HepG2 (cell line): ENCODE measurements around the gene CLIP2.

Experiments
- AHDC1 ChIP-seq: sonication (generic); formaldehyde crosslinking; IDR thresholded peaks from 2 replicates; pipeline ENCODE4 v1.5.1; 2020; ENCODE audit warnings: mild to moderate bottlenecking, missing genetic modification reagents, borderline replicate concordance
- BORCS8-MEF2B ChIP-seq: sonication (generic); formaldehyde crosslinking; IDR thresholded peaks from 2 replicates; pipeline ENCODE4 v1.8.0; 2022; ENCODE audit warnings: mild to moderate bottlenecking, missing genetic modification reagents
- CC2D1A ChIP-seq: sonication (generic); formaldehyde crosslinking; IDR thresholded peaks from 2 replicates; pipeline ENCODE4 v1.8.1; 2023; ENCODE audit warnings: mild to moderate bottlenecking, missing genetic modification reagents
- CTCF ChIP-seq: sonication (generic); formaldehyde crosslinking; IDR thresholded peaks from 2 replicates; pipeline ENCODE4 v1.5.0; 2020; ENCODE audit warnings: mild to moderate bottlenecking, missing genetic modification reagents, moderate library complexity
- HCFC1 ChIP-seq: fragments of 150-350 bp; IDR thresholded peaks from 2 replicates; pipeline ENCODE4 v1.6.1; 2014; ENCODE audit warnings: low read depth, low read length
- MBD4 ChIP-seq: IDR thresholded peaks from 2 replicates; pipeline ENCODE4 v1.6.1; 2012; ENCODE audit warnings: low read length, inconsistent platforms, borderline replicate concordance
- MYC ChIP-seq: sonication (generic); formaldehyde crosslinking; IDR thresholded peaks from 2 replicates; pipeline ENCODE4 v1.9.0; 2021; ENCODE audit warnings: missing genetic modification reagents, borderline replicate concordance
- RAD21 ChIP-seq: fragments of 450-650 bp; formaldehyde crosslinking; IDR thresholded peaks from 2 replicates; pipeline ENCODE4 v1.5.0; 2020; ENCODE audit warnings: mild to moderate bottlenecking
- SMARCE1 ChIP-seq: fragments of 450-650 bp; IDR thresholded peaks from 2 replicates; pipeline ENCODE4 v1.6.1; 2017; ENCODE audit warnings: borderline replicate concordance
- STAT5B ChIP-seq: sonication (generic); formaldehyde crosslinking; IDR thresholded peaks from 2 replicates; pipeline ENCODE4 v1.4.0; 2020; ENCODE audit warnings: missing genetic modification reagents
- TFDP1 ChIP-seq: IDR thresholded peaks from 2 replicates; pipeline ENCODE4 v1.6.1; 2016; ENCODE audit warnings: missing compliant biosample characterization, missing genetic modification reagents, borderline replicate concordance
- ZBTB7A ChIP-seq: sonication (generic); formaldehyde crosslinking; IDR thresholded peaks from 2 replicates; pipeline ENCODE4 v1.8.0; 2022; ENCODE audit warnings: mild to moderate bottlenecking, missing genetic modification reagents
- ZNF24 ChIP-seq: fragments of 450-650 bp; IDR thresholded peaks from 2 replicates; pipeline ENCODE4 v1.6.1; 2017; ENCODE audit warnings: antibody characterized with exemption, mild to moderate bottlenecking
- TF ChIP-seq, protein P1 (sequence below), 2 experiments: sonication (generic) in 1 of 2; formaldehyde crosslinking in 1 of 2; IDR thresholded peaks; 2 replicates each; pipeline versions ENCODE4 v1.5.1 to v1.6.1; 2011 to 2020; ENCODE audit warnings: borderline replicate concordance in 1 of 2, low read depth in 1 of 2, low read length in 1 of 2, mild to moderate bottlenecking in 1 of 2, missing genetic modification reagents in 1 of 2, moderate library complexity in 1 of 2

GRCh38 chr7:74263399-74264120 lies 25.6 kb upstream of the CLIP2 start:
- peak; percentile 30; the same call in 1 of the 2 replicates for TF ChIP-seq BORCS8-MEF2B (CRISPR knock-in tag)
- TF ChIP-seq MBD4, result no peak
- no peak for TF ChIP-seq SMARCE1
- no peak for TF ChIP-seq STAT5B (CRISPR knock-in tag)
- no peak for TF ChIP-seq HCFC1
- TF ChIP-seq ZBTB7A, result no peak
- no peak for TF ChIP-seq AHDC1 (CRISPR knock-in tag)
- 0 out of 2 replicates have a peak, but pooled peaks have one; percentile 21 for TF ChIP-seq TFDP1
- no peak for TF ChIP-seq ZNF24
- TF ChIP-seq CC2D1A (CRISPR knock-in tag), result no peak
- TF ChIP-seq RAD21 (CRISPR knock-in tag), result no peak
- TF ChIP-seq CTCF, result no peak
- peak; percentile 31; the same call in 1 of the 2 replicates for TF ChIP-seq MYC
- TF ChIP-seq, protein P1, sequence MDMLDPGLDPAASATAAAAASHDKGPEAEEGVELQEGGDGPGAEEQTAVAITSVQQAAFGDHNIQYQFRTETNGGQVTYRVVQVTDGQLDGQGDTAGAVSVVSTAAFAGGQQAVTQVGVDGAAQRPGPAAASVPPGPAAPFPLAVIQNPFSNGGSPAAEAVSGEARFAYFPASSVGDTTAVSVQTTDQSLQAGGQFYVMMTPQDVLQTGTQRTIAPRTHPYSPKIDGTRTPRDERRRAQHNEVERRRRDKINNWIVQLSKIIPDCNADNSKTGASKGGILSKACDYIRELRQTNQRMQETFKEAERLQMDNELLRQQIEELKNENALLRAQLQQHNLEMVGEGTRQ (IDR thresholded peaks at IDR 0.05; ENCODE audit: low read depth, low read length), result no peak
- TF ChIP-seq, protein P1 (CRISPR knock-in tag; IDR thresholded peaks at IDR 0.05; ENCODE audit: borderline replicate concordance), result no peak
